Measurements from ENCODE around the gene DAPK1.

Gene DAPK1

GRCh38 chr9:87572719-87573118, 75.1 kb downstream of the DAPK1 start:
- no peak for DNase-seq

GRCh38 chr9:87573841-87574342, 76.2 kb downstream of the DAPK1 start:
- DNase-seq = no peak

GRCh38 chr9:87577746-87578145, 80.1 kb downstream of the DAPK1 start:
- DNase-seq = no peak

GRCh38 chr9:87578625-87579024, 81.0 kb downstream of the DAPK1 start:
- DNase-seq = no peak

- DNase-seq = no peak
These were observed 82.3 kb downstream of the DAPK1 start for GRCh38 chr9:87579781-87580541.

- no peak for DNase-seq
These were observed 83.3 kb downstream of the DAPK1 start for GRCh38 chr9:87580941-87581438.

- no peak for DNase-seq
These were observed 83.8 kb downstream of the DAPK1 start for GRCh38 chr9:87581513-87581912.

- no peak for DNase-seq
These were observed 84.4 kb downstream of the DAPK1 start for GRCh38 chr9:87581949-87582637.

GRCh38 chr9:87584326-87584725, 86.7 kb downstream of the DAPK1 start:
- DNase-seq = no peak

- DNase-seq = no peak
These were observed 87.6 kb downstream of the DAPK1 start for GRCh38 chr9:87585123-87585855.

- no peak for DNase-seq
These were observed 89.2 kb downstream of the DAPK1 start for GRCh38 chr9:87586731-87587355.

GRCh38 chr9:87587356-87587745, 89.7 kb downstream of the DAPK1 start:
- DNase-seq = no peak

- DNase-seq = no peak
These were observed 90.2 kb downstream of the DAPK1 start for GRCh38 chr9:87587864-87588263.

- no peak for DNase-seq
These were observed 90.7 kb downstream of the DAPK1 start for GRCh38 chr9:87588339-87588738.

GRCh38 chr9:87590996-87591395, 93.3 kb downstream of the DAPK1 start:
- DNase-seq = no peak

- DNase-seq = no peak
These were observed 95.1 kb downstream of the DAPK1 start for GRCh38 chr9:87592554-87593358.

- DNase-seq = no peak
These were observed 95.8 kb downstream of the DAPK1 start for GRCh38 chr9:87593359-87593980.

GRCh38 chr9:87594194-87594593, 96.5 kb downstream of the DAPK1 start:
- no peak for DNase-seq

GRCh38 chr9:87594662-87595061, 97.0 kb downstream of the DAPK1 start:
- DNase-seq = no peak

- DNase-seq = no peak
These were observed 97.9 kb downstream of the DAPK1 start for GRCh38 chr9:87595610-87596009.

- DNase-seq = no peak
These were observed 99.2 kb downstream of the DAPK1 start for GRCh38 chr9:87596862-87597261.
